ENCODE measurements around the gene SDC3. TPM values are rescaled to one million over a fixed set of nuclear protein-coding genes. Genes with fewer than 3 reads are reported as not detected.

SDC3 gene
- total RNA-seq, 2 donors from 2014 or later: 94.1 to 143 TPM

DNA sequence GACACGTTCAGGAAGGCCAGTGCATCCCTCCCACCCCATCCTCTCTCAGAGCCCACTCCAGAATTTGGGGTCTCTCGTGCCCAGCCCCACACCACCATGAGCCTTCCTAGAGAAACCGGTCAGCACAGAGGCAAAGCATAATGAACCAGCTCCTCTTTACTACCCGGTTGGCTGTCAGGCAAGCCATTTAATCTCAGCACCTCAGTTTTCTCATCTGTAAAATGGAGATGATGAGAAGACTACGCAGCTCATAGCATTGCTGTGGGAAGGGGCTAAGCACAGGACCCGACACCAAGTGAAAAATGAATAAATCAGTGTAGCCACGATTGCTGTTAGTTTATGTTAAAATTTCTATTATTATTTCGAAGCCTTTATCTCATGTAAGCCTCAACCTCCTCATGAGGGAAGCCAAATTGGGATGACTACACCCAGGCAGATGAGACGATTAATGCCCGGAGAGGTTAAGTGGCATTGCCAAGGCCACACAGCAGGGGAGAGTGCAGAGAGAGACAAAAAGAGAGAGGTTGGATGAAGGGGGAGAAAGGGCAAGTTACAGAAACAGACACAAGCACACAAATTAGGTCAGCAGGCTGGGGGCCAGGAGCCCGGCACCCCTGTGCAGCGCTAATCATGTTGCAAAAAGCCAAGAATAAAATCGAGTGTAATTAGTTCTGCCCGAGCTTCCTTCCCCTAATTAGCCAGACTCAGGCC lies 25.7 kb downstream of the SDC3 start:
- Histone ChIP-seq H3K4me3 (ENCODE audit: low read length) (no peak overlapping the region), H3K4me1 (ENCODE audit: control insufficient read depth, insufficient read depth, low read length) (no peaks in the 10 kb centered on the region), H3K9ac (ENCODE audit: extremely low read depth, low read length, poor library complexity, severe bottlenecking) (no peak overlapping the region), H3K36me3 (ENCODE audit: control insufficient read depth, insufficient read depth, low read length) (no peaks in the 10 kb centered on the region), H3K9me3 (ENCODE audit: control insufficient read depth, low read length) (no peaks in the 10 kb centered on the region), H3K27ac (ENCODE audit: low read depth, low read length) (no peak overlapping the region), H3K27me3 (ENCODE audit: control insufficient read depth, insufficient read depth, low read length, poor library complexity, severe bottlenecking) (no peaks in the 10 kb centered on the region)
- H3K9me3 Mint-ChIP-seq: no peaks in the 10 kb centered on the region
- no peaks in the 10 kb centered on the region for H3K27me3 Mint-ChIP-seq (ENCODE audit: insufficient read depth)
- H3K36me3 Mint-ChIP-seq (ENCODE audit: low read depth): peaks cover 5% of the 10 kb centered on the region
- H3K27ac Mint-ChIP-seq: no peak overlapping the region
- no peak overlapping the region for H3K4me3 Mint-ChIP-seq
- peaks cover 4% of the 10 kb centered on the region for H3K4me1 Mint-ChIP-seq
- no peak for DNase-seq
- 92 to 94% methylated on average over 11 to 14 of the region's 14 CpGs for WGBS, 2 experiments (ENCODE audit: insufficient coverage in 1 of 2, insufficient read length in 1 of 2)
- TF ChIP-seq, protein P1, sequence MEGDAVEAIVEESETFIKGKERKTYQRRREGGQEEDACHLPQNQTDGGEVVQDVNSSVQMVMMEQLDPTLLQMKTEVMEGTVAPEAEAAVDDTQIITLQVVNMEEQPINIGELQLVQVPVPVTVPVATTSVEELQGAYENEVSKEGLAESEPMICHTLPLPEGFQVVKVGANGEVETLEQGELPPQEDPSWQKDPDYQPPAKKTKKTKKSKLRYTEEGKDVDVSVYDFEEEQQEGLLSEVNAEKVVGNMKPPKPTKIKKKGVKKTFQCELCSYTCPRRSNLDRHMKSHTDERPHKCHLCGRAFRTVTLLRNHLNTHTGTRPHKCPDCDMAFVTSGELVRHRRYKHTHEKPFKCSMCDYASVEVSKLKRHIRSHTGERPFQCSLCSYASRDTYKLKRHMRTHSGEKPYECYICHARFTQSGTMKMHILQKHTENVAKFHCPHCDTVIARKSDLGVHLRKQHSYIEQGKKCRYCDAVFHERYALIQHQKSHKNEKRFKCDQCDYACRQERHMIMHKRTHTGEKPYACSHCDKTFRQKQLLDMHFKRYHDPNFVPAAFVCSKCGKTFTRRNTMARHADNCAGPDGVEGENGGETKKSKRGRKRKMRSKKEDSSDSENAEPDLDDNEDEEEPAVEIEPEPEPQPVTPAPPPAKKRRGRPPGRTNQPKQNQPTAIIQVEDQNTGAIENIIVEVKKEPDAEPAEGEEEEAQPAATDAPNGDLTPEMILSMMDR (conservative IDR thresholded peaks at IDR 0.05): no peak

DNA sequence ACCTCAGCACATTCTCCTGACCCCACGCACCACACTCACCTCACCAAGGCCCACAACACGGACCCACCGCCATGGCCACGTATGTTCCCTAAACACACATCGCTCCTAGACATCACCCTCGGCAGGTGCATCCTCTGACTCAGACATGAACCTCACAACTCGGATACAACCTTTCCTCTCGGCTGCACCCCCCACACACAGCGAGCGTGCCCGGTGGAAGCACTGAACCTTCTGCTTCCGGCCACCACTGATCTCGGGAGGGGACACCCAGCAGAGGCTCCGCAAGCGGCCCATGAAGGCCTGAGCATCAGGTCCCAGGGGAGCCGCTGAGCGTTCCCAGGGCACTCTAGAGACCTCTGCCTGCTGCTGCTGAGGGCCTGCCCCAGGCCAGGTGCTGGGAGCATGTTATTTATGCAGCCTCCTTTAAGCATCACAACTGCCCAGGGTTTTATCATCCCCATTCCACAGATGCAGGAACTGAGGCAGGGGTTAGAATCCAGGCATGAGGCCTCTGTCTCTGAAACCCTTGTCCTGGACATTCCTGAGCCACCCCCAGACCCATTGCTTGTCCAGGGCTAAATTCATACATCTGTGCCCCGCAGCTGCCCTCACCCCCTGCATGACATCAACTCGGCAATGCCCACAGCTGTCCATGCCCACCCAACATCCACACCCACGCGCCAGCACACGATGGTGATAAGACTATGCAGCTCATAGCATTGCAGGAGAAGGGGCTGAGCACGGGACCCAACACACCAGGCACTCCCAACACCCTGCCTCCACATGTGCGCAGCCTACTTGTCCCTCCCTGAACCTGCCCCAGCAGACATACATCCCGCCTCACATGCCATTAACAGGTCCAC lies 27.0 kb downstream of the SDC3 start:
- TF ChIP-seq, protein P1 (conservative IDR thresholded peaks at IDR 0.05): no peak
- no peak for DNase-seq
- Mint-ChIP-seq H3K27ac (no peak overlapping the region), H3K4me3 (no peak overlapping the region), H3K36me3 (ENCODE audit: low read depth) (peaks cover 7% of the 10 kb centered on the region), H3K27me3 (ENCODE audit: insufficient read depth) (no peaks in the 10 kb centered on the region), H3K9me3 (no peaks in the 10 kb centered on the region), H3K4me1 (peaks cover 5% of the 10 kb centered on the region)
- H3K4me3 ChIP-seq (ENCODE audit: low read length): no peak overlapping the region
- 91% methylated on average over 12 to 25 of the region's 25 CpGs for WGBS, 2 experiments (ENCODE audit: insufficient coverage in 1 of 2, insufficient read length in 1 of 2)
- no peak overlapping the region for H3K27ac ChIP-seq (ENCODE audit: low read depth, low read length)
- no peaks in the 10 kb centered on the region for H3K27me3 ChIP-seq (ENCODE audit: control insufficient read depth, insufficient read depth, low read length, poor library complexity, severe bottlenecking)
- H3K4me1 ChIP-seq (ENCODE audit: control insufficient read depth, insufficient read depth, low read length): no peaks in the 10 kb centered on the region
- no peak overlapping the region for H3K9ac ChIP-seq (ENCODE audit: extremely low read depth, low read length, poor library complexity, severe bottlenecking)
- no peaks in the 10 kb centered on the region for H3K9me3 ChIP-seq (ENCODE audit: control insufficient read depth, low read length)
- no peaks in the 10 kb centered on the region for H3K36me3 ChIP-seq (ENCODE audit: control insufficient read depth, insufficient read depth, low read length)

DNA sequence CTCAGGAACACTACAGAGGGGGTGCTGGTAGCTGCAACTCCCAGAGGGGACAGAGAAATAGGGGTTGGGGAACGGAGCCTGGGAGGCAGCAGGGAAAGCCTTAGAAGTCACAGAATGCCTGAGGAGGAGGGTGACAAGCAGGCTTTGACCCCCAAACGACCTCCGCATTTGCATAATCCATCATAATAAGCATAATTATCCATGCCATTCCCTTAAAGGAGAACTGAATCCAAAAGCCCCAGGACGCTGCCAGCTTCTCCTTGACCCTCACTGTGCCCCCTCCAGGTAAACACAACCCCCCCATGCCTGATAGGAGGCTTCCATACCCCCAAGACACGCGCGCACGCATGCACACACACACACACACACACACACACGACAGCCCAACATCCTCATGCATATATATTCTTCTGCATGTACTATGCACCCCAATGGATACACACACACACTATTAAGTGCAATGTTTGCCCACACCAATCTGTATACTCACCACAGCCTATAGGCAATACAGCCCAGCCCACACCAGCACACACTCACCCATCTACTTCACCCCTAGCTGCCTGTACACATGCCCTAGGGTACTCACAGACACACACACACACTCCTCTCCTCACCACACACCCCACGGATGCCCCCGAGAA lies 27.8 kb downstream of the SDC3 start:
- TF ChIP-seq, protein P1 (conservative IDR thresholded peaks at IDR 0.05): no peak
- Mint-ChIP-seq H3K4me3 (no peak overlapping the region), H3K27ac (no peak overlapping the region), H3K36me3 (ENCODE audit: low read depth) (peaks cover 9% of the 10 kb centered on the region), H3K4me1 (peaks cover 1% of the 10 kb centered on the region), H3K9me3 (no peaks in the 10 kb centered on the region), H3K27me3 (ENCODE audit: insufficient read depth) (no peaks in the 10 kb centered on the region)
- Histone ChIP-seq H3K27me3 (ENCODE audit: control insufficient read depth, insufficient read depth, low read length, poor library complexity, severe bottlenecking) (no peaks in the 10 kb centered on the region), H3K4me1 (ENCODE audit: control insufficient read depth, insufficient read depth, low read length) (no peaks in the 10 kb centered on the region), H3K36me3 (ENCODE audit: control insufficient read depth, insufficient read depth, low read length) (no peaks in the 10 kb centered on the region), H3K4me3 (ENCODE audit: low read length) (no peak overlapping the region), H3K9ac (ENCODE audit: extremely low read depth, low read length, poor library complexity, severe bottlenecking) (no peak overlapping the region), H3K9me3 (ENCODE audit: control insufficient read depth, low read length) (no peaks in the 10 kb centered on the region), H3K27ac (ENCODE audit: low read depth, low read length) (no peak overlapping the region)
- DNase-seq: no peak
- WGBS, 2 experiments (ENCODE audit: insufficient coverage in 1 of 2, insufficient read length in 1 of 2): 71 to 77% methylated on average over 4 to 11 of the region's 11 CpGs

All from endodermal cell (in vitro differentiated cells).